Measurements from ENCODE around the gene CRTAC1.

The CRTAC1 gene

GRCh38 chr10:98045785-98046389 lies 15.5 kb upstream of the CRTAC1 start:
- ATAC-seq (replicated peaks) (peak; percentile 87), DNase-seq (peak; percentile 45 to 54 (median 50))
- H3K9me3 Mint-ChIP-seq: peaks cover 0 to 2% of the 10 kb centered on the region in 2 donors
- H3K27me3 Mint-ChIP-seq: peaks cover 35 to 43% of the 10 kb centered on the region in 2 donors
- H3K27ac Mint-ChIP-seq: no peak overlapping the region
- no peaks in the 10 kb centered on the region for H3K36me3 Mint-ChIP-seq (ENCODE audit: insufficient read depth)
- peaks cover 5 to 8% of the 10 kb centered on the region in 2 donors for H3K4me1 Mint-ChIP-seq (ENCODE audit: low read depth in 2 of 2)
- H3K4me3 Mint-ChIP-seq: no peak overlapping the region

GRCh38 chr10:98041352-98042043 lies 11.1 kb upstream of the CRTAC1 start:
- H3K27me3 Mint-ChIP-seq: peaks cover 62 to 76% of the 10 kb centered on the region in 2 donors

GRCh38 chr10:98039690-98040381 lies 9.4 kb upstream of the CRTAC1 start:
- no peaks in the 10 kb centered on the region for H3K36me3 Mint-ChIP-seq (ENCODE audit: insufficient read depth)
- no peak overlapping the region for H3K27ac Mint-ChIP-seq
- ATAC-seq (replicated peaks) (no peak), DNase-seq (no peak)
- no peaks in the 10 kb centered on the region for H3K4me1 Mint-ChIP-seq (ENCODE audit: low read depth in 2 of 2)
- H3K4me3 Mint-ChIP-seq: no peak overlapping the region
- H3K27me3 Mint-ChIP-seq: peaks cover 75 to 93% of the 10 kb centered on the region in 2 donors
- no peaks in the 10 kb centered on the region for H3K9me3 Mint-ChIP-seq

More at GRCh38 chr10:98041352-98042043, 11.1 kb upstream of the CRTAC1 start:
- H3K4me3 Mint-ChIP-seq: no peak overlapping the region
- H3K4me1 Mint-ChIP-seq (ENCODE audit: low read depth in 2 of 2): peaks cover 5 to 8% of the 10 kb centered on the region in 2 donors
- H3K9me3 Mint-ChIP-seq: peaks cover 0 to 2% of the 10 kb centered on the region in 2 donors
- no peaks in the 10 kb centered on the region for H3K36me3 Mint-ChIP-seq (ENCODE audit: insufficient read depth)
- DNase-seq: peak in 2 of 3 experiments; percentile 25 to 30
- H3K27ac Mint-ChIP-seq: no peak overlapping the region
- peak; percentile 33 for ATAC-seq (replicated peaks)

- ATAC-seq (replicated peaks) (no peak), DNase-seq (no peak)
- no peak overlapping the region for H3K4me3 Mint-ChIP-seq
- H3K9me3 Mint-ChIP-seq: no peaks in the 10 kb centered on the region
- no peaks in the 10 kb centered on the region for H3K36me3 Mint-ChIP-seq (ENCODE audit: insufficient read depth)
- no peak overlapping the region for H3K27ac Mint-ChIP-seq
- H3K27me3 Mint-ChIP-seq: peaks cover 76 to 95% of the 10 kb centered on the region in 2 donors
- no peaks in the 10 kb centered on the region for H3K4me1 Mint-ChIP-seq (ENCODE audit: low read depth in 2 of 2)
Measured at GRCh38 chr10:98038288-98038687, 7.9 kb upstream of the CRTAC1 start.

- ATAC-seq (replicated peaks) (no peak), DNase-seq (no peak)
- Mint-ChIP-seq H3K36me3 (ENCODE audit: insufficient read depth) (no peaks in the 10 kb centered on the region), H3K27me3 (peaks cover 77 to 90% of the 10 kb centered on the region in 2 donors), H3K9me3 (no peaks in the 10 kb centered on the region), H3K4me1 (ENCODE audit: low read depth in 2 of 2) (no peaks in the 10 kb centered on the region), H3K4me3 (no peak overlapping the region), H3K27ac (no peak overlapping the region)
Measured at GRCh38 chr10:98035599-98035998, 5.2 kb upstream of the CRTAC1 start.

GRCh38 chr10:98033515-98033914 lies 3.1 kb upstream of the CRTAC1 start:
- H3K27ac Mint-ChIP-seq: no peak overlapping the region
- H3K4me1 Mint-ChIP-seq (ENCODE audit: low read depth in 2 of 2): peaks cover 3 to 5% of the 10 kb centered on the region in 2 donors
- H3K9me3 Mint-ChIP-seq: no peaks in the 10 kb centered on the region

GRCh38 chr10:98031440-98031839 lies 1.0 kb upstream of the CRTAC1 start:
- no peak overlapping the region for H3K27ac Mint-ChIP-seq
- DNase-seq: no peak
- H3K27me3 Mint-ChIP-seq: peaks cover 83 to 87% of the 10 kb centered on the region in 2 donors
- no peaks in the 10 kb centered on the region for H3K36me3 Mint-ChIP-seq (ENCODE audit: insufficient read depth)
- H3K9me3 Mint-ChIP-seq: no peaks in the 10 kb centered on the region
- peak overlapping the region in 1 of 2 donors; percentile 45 for H3K4me3 Mint-ChIP-seq
- H3K4me1 Mint-ChIP-seq (ENCODE audit: low read depth in 2 of 2): peaks cover 9 to 11% of the 10 kb centered on the region in 2 donors
- no peak for ATAC-seq (replicated peaks)

More at GRCh38 chr10:98033515-98033914, 3.1 kb upstream of the CRTAC1 start:
- no peaks in the 10 kb centered on the region for H3K36me3 Mint-ChIP-seq (ENCODE audit: insufficient read depth)
- no peak overlapping the region for H3K4me3 Mint-ChIP-seq
- ATAC-seq (replicated peaks) (no peak), DNase-seq (no peak)
- H3K27me3 Mint-ChIP-seq: peaks cover 81 to 87% of the 10 kb centered on the region in 2 donors

- peaks cover 80 to 87% of the 10 kb centered on the region in 2 donors for H3K27me3 Mint-ChIP-seq
Measured at GRCh38 chr10:98030991-98031431, 590 bp upstream of the CRTAC1 start.

GRCh38 chr10:98029149-98030092 lies 1.0 kb downstream of the CRTAC1 start:
- H3K4me3 Mint-ChIP-seq: peak overlapping the region in 1 of 2 donors; percentile 18
- ATAC-seq (replicated peaks): no peak

More at GRCh38 chr10:98030991-98031431, 590 bp upstream of the CRTAC1 start:
- Mint-ChIP-seq H3K9me3 (no peaks in the 10 kb centered on the region), H3K4me1 (ENCODE audit: low read depth in 2 of 2) (peaks cover 9 to 11% of the 10 kb centered on the region in 2 donors), H3K4me3 (peak overlapping the region in 1 of 2 donors; percentile 45), H3K27ac (no peak overlapping the region), H3K36me3 (ENCODE audit: insufficient read depth) (no peaks in the 10 kb centered on the region)
- ATAC-seq (replicated peaks) (no peak), DNase-seq (no peak)

GRCh38 chr10:98028168-98028770 lies 2.2 kb downstream of the CRTAC1 start:
- Mint-ChIP-seq H3K9me3 (no peaks in the 10 kb centered on the region), H3K27ac (no peak overlapping the region), H3K4me1 (ENCODE audit: low read depth in 2 of 2) (peaks cover 9 to 11% of the 10 kb centered on the region in 2 donors), H3K36me3 (ENCODE audit: insufficient read depth) (no peaks in the 10 kb centered on the region), H3K4me3 (peak overlapping the region in 1 of 2 donors; percentile 43), H3K27me3 (peaks cover 70 to 87% of the 10 kb centered on the region in 2 donors)
- ATAC-seq (replicated peaks): peak; percentile 81
- peak; percentile 44 to 59 (median 57) for DNase-seq

More at GRCh38 chr10:98029149-98030092, 1.0 kb downstream of the CRTAC1 start:
- peaks cover 77 to 87% of the 10 kb centered on the region in 2 donors for H3K27me3 Mint-ChIP-seq
- H3K27ac Mint-ChIP-seq: no peak overlapping the region
- no peak for DNase-seq
- H3K36me3 Mint-ChIP-seq (ENCODE audit: insufficient read depth): no peaks in the 10 kb centered on the region
- no peaks in the 10 kb centered on the region for H3K9me3 Mint-ChIP-seq
- peaks cover 9 to 11% of the 10 kb centered on the region in 2 donors for H3K4me1 Mint-ChIP-seq (ENCODE audit: low read depth in 2 of 2)

- H3K4me1 Mint-ChIP-seq (ENCODE audit: low read depth in 2 of 2): peaks cover 0 to 2% of the 10 kb centered on the region in 2 donors
- H3K9me3 Mint-ChIP-seq: no peaks in the 10 kb centered on the region
- no peaks in the 10 kb centered on the region for H3K36me3 Mint-ChIP-seq (ENCODE audit: insufficient read depth)
- H3K27ac Mint-ChIP-seq: no peak overlapping the region
- peaks cover 50 to 99% of the 10 kb centered on the region in 2 donors for H3K27me3 Mint-ChIP-seq
- ATAC-seq (replicated peaks): no peak
- DNase-seq: no peak
- no peak overlapping the region for H3K4me3 Mint-ChIP-seq
Measured at GRCh38 chr10:98023024-98023423, 7.4 kb downstream of the CRTAC1 start.

- ATAC-seq (replicated peaks) (no peak), DNase-seq (no peak)
- Mint-ChIP-seq H3K36me3 (ENCODE audit: insufficient read depth) (no peaks in the 10 kb centered on the region), H3K4me1 (ENCODE audit: low read depth in 2 of 2) (no peaks in the 10 kb centered on the region), H3K4me3 (no peak overlapping the region), H3K9me3 (no peaks in the 10 kb centered on the region), H3K27me3 (peaks cover 47 to 94% of the 10 kb centered on the region in 2 donors), H3K27ac (no peak overlapping the region)
Measured at GRCh38 chr10:98020784-98021183, 9.6 kb downstream of the CRTAC1 start.
